GM23248 (cell line): ENCODE results near the gene TRIM17.

Source experiments
- EZH2 ChIP-seq: fragments of 200-600 bp; sonication (generic); IDR thresholded peaks from 2 replicates; pipeline ENCODE4 v1.6.1; 2018; ENCODE audit warnings: antibody characterized with exemption, mild to moderate bottlenecking; ENCODE audit not compliant: insufficient read depth, poor library complexity, severe bottlenecking
- EZH2phosphoT487 ChIP-seq: fragments of 200-600 bp; sonication (generic); IDR thresholded peaks from 2 replicates; pipeline ENCODE4 v1.6.1; 2018; ENCODE audit warnings: antibody characterized with exemption, moderate library complexity, mild to moderate bottlenecking, low read depth; ENCODE audit not compliant: insufficient read depth

DNA sequence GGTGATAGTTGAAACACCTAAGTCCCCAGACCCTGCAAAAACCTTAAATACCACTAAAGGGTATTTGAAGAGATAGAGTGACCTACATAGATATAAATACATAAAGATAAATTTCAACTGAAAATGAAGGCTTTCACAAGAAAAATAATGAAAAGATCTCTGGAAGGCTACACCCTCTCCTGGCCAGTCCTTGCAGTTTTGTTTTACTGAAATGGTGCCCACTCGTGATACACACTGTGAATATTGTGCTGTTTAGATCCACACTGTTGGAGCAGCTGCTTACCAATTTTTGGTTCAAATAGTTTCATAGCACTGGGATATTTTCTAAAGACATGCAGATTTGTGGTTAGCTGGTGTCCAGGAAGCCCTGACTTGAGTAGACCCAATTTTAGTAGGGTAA is 39.1 kb upstream of the TRIM17 start:
- TF ChIP-seq EZH2 (no peak), EZH2phosphoT487 (no peak)
